Cardiac fibroblast (primary cell): Measurements from ENCODE around the gene MAGEB18.
A peak's percentile ranks its signal among the peaks of the same experiment; 100 is the strongest.

Source experiments
- DNase-seq, 2 donors: peaks; one replicate each; pipeline versions ENCODE4 v3.0.0 to v3.0.0-alpha.2; 2010; ENCODE audit warnings: low read depth in 2 of 2
- H3K4me3 ChIP-seq, 2 donors: replicated peaks in 1 of 2; 1 replicate in 1 of 2; 2 replicates in 1 of 2; pipeline ENCODE4 v1.5.1; 2011; ENCODE audit warnings: low read depth in 2 of 2, low read length in 2 of 2, mild to moderate bottlenecking in 2 of 2, moderate library complexity in 1 of 2
- TF ChIP-seq, protein P1 (sequence below): IDR thresholded peaks from one replicate; pipeline ENCODE4 v1.5.1; 2011; ENCODE audit warnings: low read depth, mild to moderate bottlenecking, low read length, inconsistent platforms

MAGEB18 gene

DNA sequence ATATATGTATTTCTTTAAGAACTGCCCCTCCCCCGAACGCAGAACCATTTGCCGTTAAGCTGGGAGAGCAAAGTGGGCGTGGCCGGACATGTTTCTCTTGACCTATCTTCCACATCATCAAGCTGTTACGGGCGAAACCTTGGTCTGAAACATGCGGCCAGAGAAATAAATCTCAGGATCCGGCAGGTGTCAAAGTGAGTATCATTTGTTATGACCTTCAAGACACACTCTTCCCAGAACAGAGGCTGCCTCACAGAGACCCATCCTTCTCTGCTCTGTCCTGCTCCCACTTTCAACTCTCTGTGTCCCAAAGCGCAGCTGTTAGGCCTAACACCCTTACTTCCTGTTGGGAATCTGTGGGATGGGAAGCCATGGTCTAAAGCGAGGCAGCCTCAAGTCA is at the start of gene MAGEB18:
Gene MAGEB18 (plus strand): TSS at position 70 of the 400 bp plus-strand sequence. CDS start 643 bp downstream, outside the sequence.
- no peak for DNase-seq
- TF ChIP-seq, protein P1, sequence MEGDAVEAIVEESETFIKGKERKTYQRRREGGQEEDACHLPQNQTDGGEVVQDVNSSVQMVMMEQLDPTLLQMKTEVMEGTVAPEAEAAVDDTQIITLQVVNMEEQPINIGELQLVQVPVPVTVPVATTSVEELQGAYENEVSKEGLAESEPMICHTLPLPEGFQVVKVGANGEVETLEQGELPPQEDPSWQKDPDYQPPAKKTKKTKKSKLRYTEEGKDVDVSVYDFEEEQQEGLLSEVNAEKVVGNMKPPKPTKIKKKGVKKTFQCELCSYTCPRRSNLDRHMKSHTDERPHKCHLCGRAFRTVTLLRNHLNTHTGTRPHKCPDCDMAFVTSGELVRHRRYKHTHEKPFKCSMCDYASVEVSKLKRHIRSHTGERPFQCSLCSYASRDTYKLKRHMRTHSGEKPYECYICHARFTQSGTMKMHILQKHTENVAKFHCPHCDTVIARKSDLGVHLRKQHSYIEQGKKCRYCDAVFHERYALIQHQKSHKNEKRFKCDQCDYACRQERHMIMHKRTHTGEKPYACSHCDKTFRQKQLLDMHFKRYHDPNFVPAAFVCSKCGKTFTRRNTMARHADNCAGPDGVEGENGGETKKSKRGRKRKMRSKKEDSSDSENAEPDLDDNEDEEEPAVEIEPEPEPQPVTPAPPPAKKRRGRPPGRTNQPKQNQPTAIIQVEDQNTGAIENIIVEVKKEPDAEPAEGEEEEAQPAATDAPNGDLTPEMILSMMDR: no peak
- no peak within 1 kb of the TSS for H3K4me3 ChIP-seq

DNA sequence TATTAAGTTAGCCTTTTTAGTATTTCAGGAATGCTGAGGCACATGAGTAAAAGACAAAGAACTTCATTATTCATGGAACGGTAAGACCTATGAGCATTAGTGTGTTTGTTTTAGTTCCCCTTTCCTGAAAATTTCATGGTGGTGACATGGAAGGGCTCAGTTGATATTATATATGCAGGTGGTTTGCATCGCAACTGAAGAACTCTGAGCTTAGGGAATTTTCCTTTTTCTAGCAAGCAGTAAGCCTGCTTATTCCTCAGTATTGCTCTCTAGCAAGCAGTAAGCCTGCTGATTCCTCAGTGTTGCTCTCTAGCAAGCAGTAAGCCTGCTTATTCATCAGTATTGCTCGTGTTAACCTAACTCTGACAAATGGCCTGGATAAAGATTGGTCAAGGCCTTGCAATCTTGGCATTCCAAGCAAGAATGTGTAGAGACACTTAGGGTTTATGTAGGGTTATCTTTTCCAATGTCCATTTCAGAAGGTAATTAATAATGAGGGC is 37.7 kb upstream of the MAGEB18 start:
- TF ChIP-seq, protein P1: no peak
- H3K4me3 ChIP-seq: no peak overlapping the region
- peak in 1 of 2 donors; percentile 0 for DNase-seq

DNA sequence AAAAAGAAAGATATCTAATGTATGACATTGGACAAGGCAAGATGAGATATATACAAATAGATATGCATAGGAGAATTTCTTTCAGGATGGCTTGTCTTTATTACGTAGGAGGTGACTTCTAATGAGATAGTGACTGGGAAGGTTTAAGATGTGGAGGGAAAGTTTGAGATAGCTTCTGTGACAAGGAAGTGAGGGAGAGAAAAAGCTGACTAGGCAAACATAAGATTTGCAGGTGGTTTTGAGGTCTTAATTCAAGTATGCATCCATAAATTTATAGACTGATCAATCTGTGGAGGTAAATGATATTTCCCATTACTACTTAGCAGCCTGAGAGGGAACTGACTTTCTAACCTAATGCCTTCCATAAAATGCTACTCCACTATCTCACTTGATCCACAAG is 29.0 kb upstream of the MAGEB18 start:
- no peak for DNase-seq
- H3K4me3 ChIP-seq: no peak overlapping the region
- TF ChIP-seq, protein P1: no peak

DNA sequence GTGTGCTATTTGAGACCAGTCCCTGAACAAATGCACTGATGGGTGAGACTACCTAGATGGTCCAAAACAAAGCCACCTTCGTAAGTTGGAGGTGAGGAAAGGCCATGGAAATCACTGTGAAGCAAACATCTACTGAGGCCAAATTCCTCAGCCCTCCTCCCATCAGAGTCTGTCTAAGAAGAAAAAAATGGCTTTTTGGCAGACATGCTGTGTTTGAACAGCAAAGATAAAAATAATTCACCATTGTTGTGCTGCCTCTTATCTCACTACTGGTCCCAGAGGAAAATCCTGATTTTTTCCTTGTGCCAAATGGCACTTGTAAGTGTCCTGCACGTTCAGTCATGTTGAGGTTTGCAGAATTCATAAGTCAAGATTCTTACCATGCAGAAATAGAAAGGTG is 7.9 kb downstream of the MAGEB18 start:
- peak in 1 of 2 donors; percentile 11 for DNase-seq
- H3K4me3 ChIP-seq: no peak overlapping the region
- TF ChIP-seq, protein P1: no peak

DNA sequence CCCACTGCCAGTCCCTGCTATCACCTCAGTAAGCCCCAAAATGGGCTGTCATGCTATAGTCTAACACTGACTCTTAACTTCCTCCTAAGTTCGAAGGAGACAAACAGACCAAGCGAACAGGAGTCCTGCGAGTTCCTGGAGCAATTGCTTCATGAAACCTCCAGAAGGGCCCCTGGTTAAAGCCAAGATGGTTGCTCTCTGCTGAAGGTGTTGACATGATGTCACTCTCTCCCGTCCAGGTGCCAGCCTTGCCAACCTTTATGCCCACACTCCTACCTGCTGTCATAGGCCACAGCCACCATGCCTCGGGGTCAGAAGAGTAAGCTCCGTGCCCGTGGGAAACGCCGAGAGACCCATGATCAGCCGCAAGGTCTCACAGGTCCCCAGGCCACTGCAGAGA is 22.2 kb downstream of the MAGEB18 start, which contains the start of gene MAGEB6B:
Gene MAGEB6B (plus strand): TSS at position 301 of the 400 bp plus-strand sequence. CDS start 0 bp downstream, at position 301.
- H3K4me3 ChIP-seq: no peak within 1 kb of the TSS
- no peak for DNase-seq
- TF ChIP-seq, protein P1: no peak
